ENCODE measurements around the gene ACSF2.

- TF ChIP-seq CTCF (IDR thresholded peaks at IDR 0.05; ENCODE audit: borderline replicate concordance, extremely low read depth, low read length, poor library complexity, severe bottlenecking) (no peak), EZH2 (IDR thresholded peaks at IDR 0.05; ENCODE audit: borderline replicate concordance, low read depth, low read length, severe bottlenecking) (no peak)
Observed at GRCh38 chr17:50386510-50386909, 39.5 kb upstream of the ACSF2 start.
